GM23248 (cell line): ENCODE data around the gene ULBP3. TPM values are rescaled to one million over a fixed set of nuclear protein-coding genes. Genes with fewer than 3 reads are reported as not detected.
"Not testable (repeated sequence)": the region's sequence is repeated elsewhere in the genome, so short reads cannot be mapped to it uniquely, and the experiment has no call there.

Source experiments
- DNase-seq: peaks from one replicate; pipeline ENCODE4 v3.0.0-alpha.2; 2015
- H2AFZ ChIP-seq: fragments of 200-600 bp; sonication (generic); 2 replicates; pipeline ENCODE4 v1.6.1; 2016; ENCODE audit warnings: antibody characterized with exemption
- H3F3A ChIP-seq: fragments of 200-600 bp; sonication (generic); 2 replicates; pipeline ENCODE4 v1.6.1; 2016; ENCODE audit warnings: mild to moderate bottlenecking, antibody characterized with exemption, mixed run types; ENCODE audit not compliant: insufficient read depth
- H3K27ac ChIP-seq: fragments of 200-600 bp; sonication (generic); 2 replicates; pipeline ENCODE4 v1.5.1; 2016; ENCODE audit warnings: mild to moderate bottlenecking
- H3K27me3 ChIP-seq: fragments of 200-600 bp; sonication (generic); replicated peaks from 2 replicates; pipeline ENCODE4 v1.6.1; 2016; ENCODE audit warnings: mild to moderate bottlenecking; ENCODE audit not compliant: insufficient read depth
- H3K36me3 ChIP-seq: fragments of 200-600 bp; sonication (generic); 2 replicates; pipeline ENCODE4 v1.6.1; 2016; ENCODE audit warnings: low read depth, mild to moderate bottlenecking
- H3K4me1 ChIP-seq: fragments of 200-600 bp; sonication (generic); 2 replicates; pipeline ENCODE4 v1.6.1; 2016; ENCODE audit warnings: mild to moderate bottlenecking; ENCODE audit not compliant: insufficient read depth
- H3K4me2 ChIP-seq: fragments of 200-600 bp; sonication (generic); one replicate; pipeline ENCODE4 v1.6.1; 2016; ENCODE audit warnings: mild to moderate bottlenecking; ENCODE audit not compliant: unreplicated experiment
- H3K4me3 ChIP-seq: fragments of 200-600 bp; sonication (generic); 2 replicates; pipeline ENCODE4 v1.5.1; 2016; ENCODE audit warnings: mild to moderate bottlenecking
- H3K79me2 ChIP-seq: fragments of 200-600 bp; sonication (generic); 2 replicates; pipeline ENCODE4 v1.6.1; 2016; ENCODE audit warnings: mild to moderate bottlenecking; ENCODE audit not compliant: insufficient read depth
- H3K9ac ChIP-seq: fragments of 200-600 bp; sonication (generic); 2 replicates; pipeline ENCODE4 v1.6.1; 2016; ENCODE audit warnings: mild to moderate bottlenecking
- H3K9me2 ChIP-seq: fragments of 200-600 bp; sonication (generic); 2 replicates; pipeline ENCODE4 v1.6.1; 2016; ENCODE audit warnings: mixed run types, mild to moderate bottlenecking, moderate library complexity; ENCODE audit not compliant: insufficient read depth
- H3K9me3 ChIP-seq: fragments of 200-600 bp; sonication (generic); one replicate; pipeline ENCODE4 v1.6.1; 2017; ENCODE audit warnings: low read depth
- H4K20me1 ChIP-seq: fragments of 200-600 bp; sonication (generic); 2 replicates; pipeline ENCODE4 v1.6.0; 2016; ENCODE audit not compliant: insufficient read depth
- EZH2 ChIP-seq: fragments of 200-600 bp; sonication (generic); IDR thresholded peaks from 2 replicates; pipeline ENCODE4 v1.6.1; 2018; ENCODE audit warnings: antibody characterized with exemption, mild to moderate bottlenecking; ENCODE audit not compliant: insufficient read depth, poor library complexity, severe bottlenecking
- EZH2phosphoT487 ChIP-seq: fragments of 200-600 bp; sonication (generic); IDR thresholded peaks from 2 replicates; pipeline ENCODE4 v1.6.1; 2018; ENCODE audit warnings: antibody characterized with exemption, moderate library complexity, mild to moderate bottlenecking, low read depth; ENCODE audit not compliant: insufficient read depth
- WGBS, 2 experiments: methylation state at CpG; one replicate each; pipeline ENCODE4 v1.1.6; 2015 to 2017; ENCODE audit warnings: low lambda C conversion rate in 2 of 2, low coverage in 1 of 2; ENCODE audit errors: missing lambda C conversion rate in 2 of 2; 5-methylcytosine and 5-hydroxymethylcytosine counted together
- in situ Hi-C: fragments of 300-500 bp; cut with MboI; formaldehyde crosslinking; loops from 2 replicates; pipeline ENCODE4 v1.15.0; 2020
- polyA plus RNA-seq: library from polyadenylated mRNA; unstranded; fragments of >200 nt; fragmentation: Nextera tagmentation; extraction: Ambion mirVana; gene quantifications from 2 replicates; pipeline ENCODE4 v1.2.1, GENCODE V29; 2016
- total RNA-seq: library from RNA; depleted of rRNA; stranded (reverse); fragments of >200 nt; shearing (Covaris generic); gene quantifications from 2 replicates; pipeline ENCODE4 v1.2.3, GENCODE V29; 2014

ULBP3 gene
- total and polyA plus RNA-seq, 2 experiments from 2014 or later = 4.4 to 12.6 TPM

DNA sequence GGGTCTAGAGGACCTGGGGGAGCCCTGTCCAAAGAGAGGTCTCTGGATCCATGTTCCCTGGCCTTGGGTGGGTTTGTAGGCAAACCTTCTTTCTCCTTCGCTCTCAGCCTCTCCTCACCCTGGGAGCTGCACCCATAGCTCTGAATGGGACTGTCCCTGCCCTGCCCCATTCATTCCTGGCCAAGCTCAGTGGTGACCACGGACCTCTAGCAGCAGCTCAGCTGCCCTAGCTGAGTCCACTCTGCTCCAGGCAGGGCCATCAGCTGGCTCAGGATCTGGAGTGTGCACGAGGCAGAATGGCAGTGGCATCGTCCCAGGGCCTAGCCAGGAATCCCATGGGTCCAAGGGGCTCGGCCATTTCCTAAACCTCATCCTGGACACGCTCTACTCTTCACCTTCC, 5.3 kb downstream of the ULBP3 start:
- Histone ChIP-seq H3K4me3 (no peak overlapping the region), H3K27ac (no peak overlapping the region), H3K27me3 (no peaks in the 10 kb centered on the region), H2AFZ (no peak overlapping the region), H3K9ac (no peak overlapping the region), H3K4me1 (no peaks in the 10 kb centered on the region), H3K9me2 (no peaks in the 10 kb centered on the region), H3K79me2 (no peaks in the 10 kb centered on the region), H3F3A (no peaks in the 10 kb centered on the region), H3K36me3 (no peaks in the 10 kb centered on the region), H4K20me1 (no peaks in the 10 kb centered on the region), H3K4me2 (no peak overlapping the region), H3K9me3 (no peaks in the 10 kb centered on the region)
- WGBS, 2 experiments = 93 to 94% methylated on average over 6 of the region's 6 CpGs
- TF ChIP-seq EZH2 (no peak), EZH2phosphoT487 (no peak)
- no peak for DNase-seq
- in situ Hi-C loops = loop anchor here (25.0 kb wide), 1 partner anchor 749 kb away; no protein-coding TSS in a partner anchor

DNA sequence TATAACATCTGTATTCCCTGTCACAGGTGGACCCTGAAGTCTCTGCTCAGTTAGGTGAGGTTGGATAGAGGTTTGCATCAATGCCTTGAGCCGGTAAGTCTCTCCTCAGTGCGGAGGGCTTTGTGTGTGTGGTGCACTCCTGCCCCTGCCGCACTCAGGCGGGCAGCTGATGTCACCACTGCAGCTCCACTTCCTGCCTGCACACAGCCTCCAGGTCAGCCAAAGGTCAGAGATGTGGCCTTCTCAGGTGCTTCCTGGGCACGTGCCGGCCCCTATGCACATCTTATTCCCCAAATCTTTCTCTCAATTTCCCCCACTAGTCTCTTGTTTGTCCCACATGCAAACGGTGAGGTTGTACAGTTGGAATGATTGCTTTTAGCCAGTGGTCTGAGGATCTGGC, 8.9 kb downstream of the ULBP3 start:
- H3F3A ChIP-seq, H3K27me3 ChIP-seq, H3K4me2 ChIP-seq, H3K36me3 ChIP-seq, H3K9me3 ChIP-seq, H2AFZ ChIP-seq, H3K4me1 ChIP-seq, H3K79me2 ChIP-seq, H4K20me1 ChIP-seq, H3K9ac ChIP-seq, DNase-seq, H3K9me2 ChIP-seq, H3K27ac ChIP-seq, H3K4me3 ChIP-seq: not testable (repeated sequence)
- in situ Hi-C loops = loop anchor here (25.0 kb wide), 1 partner anchor 752 kb away; no protein-coding TSS in a partner anchor
- WGBS, 2 experiments = 81 to 83% methylated on average over 7 of the region's 7 CpGs

- Histone ChIP-seq H3K27ac (no peak overlapping the region), H3F3A (no peaks in the 10 kb centered on the region), H4K20me1 (no peaks in the 10 kb centered on the region), H3K4me3 (no peak overlapping the region), H3K4me2 (no peak overlapping the region), H3K79me2 (no peaks in the 10 kb centered on the region), H3K9me3 (no peaks in the 10 kb centered on the region), H3K36me3 (no peaks in the 10 kb centered on the region), H2AFZ (no peak overlapping the region), H3K27me3 (peaks cover 11% of the 10 kb centered on the region; the same call in 1 of the 2 replicates), H3K4me1 (no peaks in the 10 kb centered on the region), H3K9ac (no peak overlapping the region), H3K9me2 (no peaks in the 10 kb centered on the region)
- in situ Hi-C loops = loop anchor here (25.0 kb wide), 1 partner anchor 753 kb away; no protein-coding TSS in a partner anchor
- DNase-seq = no peak
- 95 to 97% methylated on average over 6 of the region's 6 CpGs for WGBS, 2 experiments
- TF ChIP-seq EZH2phosphoT487 (no peak), EZH2 (no peak)
Measured at GRCh38 chr6:150058986-150059385, 9.9 kb downstream of the ULBP3 start.

GRCh38 chr6:150058231-150058792, 10.6 kb downstream of the ULBP3 start:
- 86 to 89% methylated on average over 13 to 14 of the region's 14 CpGs for WGBS, 2 experiments
- no peak overlapping the region for H3K4me2 ChIP-seq
- in situ Hi-C loops = loop anchor here (25.0 kb wide), 1 partner anchor 754 kb away; no protein-coding TSS in a partner anchor
- H4K20me1 ChIP-seq = no peaks in the 10 kb centered on the region
- no peaks in the 10 kb centered on the region for H3F3A ChIP-seq
- no peak overlapping the region for H3K27ac ChIP-seq
- no peak for DNase-seq
- H3K27me3 ChIP-seq = peaks cover 16% of the 10 kb centered on the region; the same call in 1 of the 2 replicates
- TF ChIP-seq EZH2 (no peak), EZH2phosphoT487 (no peak)
- H3K9ac ChIP-seq = no peak overlapping the region
- no peaks in the 10 kb centered on the region for H3K36me3 ChIP-seq
- H3K79me2 ChIP-seq = no peaks in the 10 kb centered on the region
- H3K9me2 ChIP-seq = no peaks in the 10 kb centered on the region
- no peak overlapping the region for H3K4me3 ChIP-seq
- H3K9me3 ChIP-seq = no peaks in the 10 kb centered on the region
- H2AFZ ChIP-seq = no peak overlapping the region
- no peaks in the 10 kb centered on the region for H3K4me1 ChIP-seq

GRCh38 chr6:150057501-150057951, 11.4 kb downstream of the ULBP3 start:
- Histone ChIP-seq H3K4me3 (no peak overlapping the region), H3K79me2 (no peaks in the 10 kb centered on the region), H3K9me3 (no peaks in the 10 kb centered on the region), H3K36me3 (no peaks in the 10 kb centered on the region), H3K4me2 (no peak overlapping the region), H3K27ac (no peak overlapping the region), H3K27me3 (peaks cover 20% of the 10 kb centered on the region), H3K9me2 (no peaks in the 10 kb centered on the region), H3K9ac (no peak overlapping the region), H3F3A (no peaks in the 10 kb centered on the region), H4K20me1 (no peaks in the 10 kb centered on the region), H3K4me1 (no peaks in the 10 kb centered on the region), H2AFZ (no peak overlapping the region)
- 72 to 74% methylated on average over 29 of the region's 29 CpGs for WGBS, 2 experiments
- TF ChIP-seq EZH2phosphoT487 (no peak), EZH2 (no peak)
- no peak for DNase-seq
- in situ Hi-C loops = loop anchor here (25.0 kb wide), 1 partner anchor 755 kb away; no protein-coding TSS in a partner anchor
